Caco-2 (cell line): ENCODE results near the gene ADAMTS5. TPM values are rescaled to one million over a fixed set of nuclear protein-coding genes. Genes with fewer than 3 reads are reported as not detected.

ENCODE experiments used
- BruUV-seq: library from RNA; stranded (reverse); fragments of 400-500 nt; replicated peaks from 2 replicates; lab custom pipeline; 2021; lab: Mats Ljungman, UMichigan
- CTCF ChIA-PET: fragments of 300-600 bp; sonication (Branson Sonifier 250); formaldehyde crosslinking; loops from one replicate; lab custom pipeline; 2022; ENCODE audit warnings: antibody characterized with exemption; lab: Charles Lee
- POLR2A ChIA-PET: fragments of 300-600 bp; sonication (Branson Sonifier 250); formaldehyde crosslinking; loops from one replicate; lab custom pipeline; 2022; ENCODE audit warnings: antibody characterized with exemption; lab: Charles Lee
- DNase-seq, 2 experiments: peaks; one replicate each; pipeline versions ENCODE4 v3.0.0 to v3.0.0-alpha.2; 2020 to 2022
- H3K27me3 ChIP-seq: replicated peaks from 2 replicates; pipeline ENCODE4 v1.6.0; 2011; ENCODE audit warnings: low read length; ENCODE audit not compliant: control insufficient read depth, insufficient read depth
- H3K36me3 ChIP-seq: 2 replicates; pipeline ENCODE4 v1.5.1; 2011; ENCODE audit warnings: low read length; ENCODE audit not compliant: control insufficient read depth, insufficient read depth
- H3K4me1 ChIP-seq: fragments of 250-450 bp; sonication (Bioruptor Pico); 2 replicates; pipeline ENCODE4 v1.5.1; 2020; ENCODE audit warnings: mild to moderate bottlenecking
- H3K4me3 ChIP-seq: 2 replicates; pipeline ENCODE4 v1.5.1; 2011; ENCODE audit warnings: low read depth, mild to moderate bottlenecking, control low read depth, low read length
- H3K9me3 ChIP-seq: fragments of 250-450 bp; sonication (Bioruptor Pico); 2 replicates; pipeline ENCODE4 v1.5.1; 2020; ENCODE audit warnings: mild to moderate bottlenecking, moderate library complexity
- H3K27ac Mint-ChIP-seq: one replicate; pipeline ENCODE4 v1.8.0; 2022; ENCODE audit warnings: mixed read lengths; ENCODE audit not compliant: unreplicated experiment
- H3K27me3 Mint-ChIP-seq: one replicate; pipeline ENCODE4 v1.8.0; 2022; ENCODE audit warnings: mixed read lengths; ENCODE audit not compliant: insufficient read depth, unreplicated experiment
- H3K36me3 Mint-ChIP-seq: one replicate; pipeline ENCODE4 v1.8.0; 2022; ENCODE audit warnings: mild to moderate bottlenecking, mixed read lengths; ENCODE audit not compliant: insufficient read depth, unreplicated experiment
- H3K4me1 Mint-ChIP-seq: one replicate; pipeline ENCODE4 v1.8.0; 2022; ENCODE audit warnings: low read depth, mixed read lengths; ENCODE audit not compliant: unreplicated experiment
- H3K4me3 Mint-ChIP-seq: one replicate; pipeline ENCODE4 v1.8.0; 2022; ENCODE audit warnings: mild to moderate bottlenecking, moderate library complexity, mixed read lengths; ENCODE audit not compliant: unreplicated experiment
- H3K9me3 Mint-ChIP-seq: one replicate; pipeline ENCODE4 v1.8.0; 2022; ENCODE audit warnings: mixed read lengths; ENCODE audit not compliant: unreplicated experiment
- intact Hi-C: fragments of 100-400 bp; cut with micrococcal nuclease; formaldehyde crosslinking; loops from one replicate; pipeline ENCODE4 v1.10.0; 2022; ENCODE audit not compliant: unreplicated experiment
- total RNA-seq: library from RNA; stranded (reverse); gene quantifications from 2 replicates; pipeline ENCODE4 v1.2.3, GENCODE V29; 2022
- TF ChIP-seq, protein P1 (sequence below), 2 experiments: fragments of 200-600 bp in 1 of 2; IDR thresholded peaks; 1 replicate in 1 of 2; 2 replicates in 1 of 2; pipeline versions ENCODE4 v1.5.1 to v1.8.0; 2011 to 2022; ENCODE audit warnings: antibody characterized with exemption in 1 of 2, control low read depth in 1 of 2, inconsistent platforms in 1 of 2, low read depth in 1 of 2, low read length in 1 of 2, mild to moderate bottlenecking in 1 of 2, moderate library complexity in 1 of 2; ENCODE audit not compliant: insufficient read depth in 1 of 2, severe bottlenecking in 1 of 2, unreplicated experiment in 1 of 2

The ADAMTS5 gene
- total RNA-seq, 1 experiment from 2014 or later: not detected

DNA sequence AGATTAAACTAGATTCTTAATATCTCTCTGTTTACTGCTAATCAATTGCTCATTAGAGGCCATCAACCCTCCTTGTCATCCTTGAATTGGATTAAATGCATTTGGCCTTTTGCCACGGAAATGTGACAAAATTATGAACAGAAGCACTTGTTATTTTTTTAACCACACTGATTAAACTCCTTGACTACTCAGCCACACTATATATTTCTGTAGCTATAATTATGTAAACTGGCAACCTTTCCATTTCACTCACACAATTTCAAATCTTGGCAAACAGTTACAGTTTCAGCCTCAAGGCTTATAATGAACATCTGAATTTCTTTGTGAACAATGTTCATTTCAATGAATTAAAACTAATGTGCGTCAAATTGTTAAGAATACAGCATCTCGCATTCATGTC is 10.1 kb downstream of the ADAMTS5 start:
- CTCF ChIA-PET: no interaction called here
- BruUV-seq: no TSS peak
- DNase-seq: no peak

DNA sequence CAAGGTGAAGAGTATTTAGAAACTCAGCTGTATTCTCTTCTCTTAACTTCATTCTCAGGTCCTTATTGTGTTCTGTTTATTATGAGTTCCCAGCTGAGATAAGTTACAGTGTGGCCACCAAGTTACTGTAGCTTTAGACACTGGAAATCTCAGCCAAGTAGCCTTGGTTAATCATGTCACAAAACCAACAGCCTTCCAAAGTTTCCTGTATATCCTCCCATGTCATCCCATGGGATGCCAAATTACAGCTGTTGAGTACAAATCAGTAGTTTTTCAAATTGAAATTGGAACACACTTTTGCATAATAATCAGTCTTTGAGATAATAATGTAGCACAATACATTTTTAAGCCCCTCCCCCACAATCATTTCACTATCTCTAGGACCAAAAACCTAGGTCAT is 10.7 kb downstream of the ADAMTS5 start:
- ChIA-PET CTCF (no interaction called here), POLR2A (no interaction called here)
- H3K27ac Mint-ChIP-seq: no peak overlapping the region
- H3K9me3 Mint-ChIP-seq: no peaks in the 10 kb centered on the region
- H3K27me3 Mint-ChIP-seq: peaks cover 3% of the 10 kb centered on the region
- H3K36me3 Mint-ChIP-seq: no peaks in the 10 kb centered on the region
- no peaks in the 10 kb centered on the region for H3K4me1 Mint-ChIP-seq
- intact Hi-C loops: no loop called here
- no TSS peak for BruUV-seq
- no peaks in the 10 kb centered on the region for H3K9me3 ChIP-seq
- no peak for DNase-seq
- TF ChIP-seq, protein P1, sequence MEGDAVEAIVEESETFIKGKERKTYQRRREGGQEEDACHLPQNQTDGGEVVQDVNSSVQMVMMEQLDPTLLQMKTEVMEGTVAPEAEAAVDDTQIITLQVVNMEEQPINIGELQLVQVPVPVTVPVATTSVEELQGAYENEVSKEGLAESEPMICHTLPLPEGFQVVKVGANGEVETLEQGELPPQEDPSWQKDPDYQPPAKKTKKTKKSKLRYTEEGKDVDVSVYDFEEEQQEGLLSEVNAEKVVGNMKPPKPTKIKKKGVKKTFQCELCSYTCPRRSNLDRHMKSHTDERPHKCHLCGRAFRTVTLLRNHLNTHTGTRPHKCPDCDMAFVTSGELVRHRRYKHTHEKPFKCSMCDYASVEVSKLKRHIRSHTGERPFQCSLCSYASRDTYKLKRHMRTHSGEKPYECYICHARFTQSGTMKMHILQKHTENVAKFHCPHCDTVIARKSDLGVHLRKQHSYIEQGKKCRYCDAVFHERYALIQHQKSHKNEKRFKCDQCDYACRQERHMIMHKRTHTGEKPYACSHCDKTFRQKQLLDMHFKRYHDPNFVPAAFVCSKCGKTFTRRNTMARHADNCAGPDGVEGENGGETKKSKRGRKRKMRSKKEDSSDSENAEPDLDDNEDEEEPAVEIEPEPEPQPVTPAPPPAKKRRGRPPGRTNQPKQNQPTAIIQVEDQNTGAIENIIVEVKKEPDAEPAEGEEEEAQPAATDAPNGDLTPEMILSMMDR (IDR thresholded peaks at IDR 0.05; ENCODE audit: insufficient read depth in 1 of 2, low read depth in 1 of 2, low read length in 1 of 2, severe bottlenecking in 1 of 2, unreplicated experiment in 1 of 2): no peak
- H3K4me3 Mint-ChIP-seq: no peak overlapping the region
- H3K4me3 ChIP-seq: no peak overlapping the region
- no peaks in the 10 kb centered on the region for H3K4me1 ChIP-seq
- H3K36me3 ChIP-seq: no peaks in the 10 kb centered on the region
- H3K27me3 ChIP-seq: no peaks in the 10 kb centered on the region

More for the DNA sequence above, 10.1 kb downstream of the ADAMTS5 start:
- H3K27me3 ChIP-seq: no peaks in the 10 kb centered on the region
- intact Hi-C loops: no loop called here
- no peak overlapping the region for H3K4me3 Mint-ChIP-seq
- no peak overlapping the region for H3K4me3 ChIP-seq
- no peak overlapping the region for H3K27ac Mint-ChIP-seq
- no peaks in the 10 kb centered on the region for H3K9me3 ChIP-seq
- no peaks in the 10 kb centered on the region for H3K4me1 Mint-ChIP-seq
- no peaks in the 10 kb centered on the region for H3K4me1 ChIP-seq
- H3K36me3 ChIP-seq: no peaks in the 10 kb centered on the region
- TF ChIP-seq, protein P1 (IDR thresholded peaks at IDR 0.05; ENCODE audit: insufficient read depth in 1 of 2, low read depth in 1 of 2, low read length in 1 of 2, severe bottlenecking in 1 of 2, unreplicated experiment in 1 of 2): no peak
- H3K27me3 Mint-ChIP-seq: peaks cover 3% of the 10 kb centered on the region
- no peaks in the 10 kb centered on the region for H3K9me3 Mint-ChIP-seq
- H3K36me3 Mint-ChIP-seq: no peaks in the 10 kb centered on the region
- POLR2A ChIA-PET: no interaction called here

DNA sequence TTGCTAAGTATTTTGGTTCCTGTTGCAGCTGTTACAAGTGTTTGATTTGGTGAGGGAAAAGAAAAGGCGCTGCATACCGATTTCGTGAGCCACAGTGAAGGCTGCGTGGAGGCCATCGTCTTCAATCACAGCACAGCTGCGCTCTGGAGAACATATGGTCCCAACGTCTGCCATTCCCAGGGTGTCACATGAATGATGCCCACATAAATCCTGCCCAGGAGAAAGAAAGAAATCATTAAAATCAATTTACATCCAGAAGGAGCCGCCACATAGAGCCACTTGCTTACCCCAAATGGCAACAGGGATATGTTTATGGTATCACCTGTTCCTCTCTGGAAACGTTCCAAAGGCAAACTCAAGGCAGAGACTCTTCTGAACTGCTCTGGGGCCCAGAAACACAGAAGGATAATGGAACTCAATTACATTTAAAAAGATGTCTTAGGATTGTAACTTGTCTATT is 12.2 kb downstream of the ADAMTS5 start:
- no peaks in the 10 kb centered on the region for H3K9me3 Mint-ChIP-seq
- no TSS peak for BruUV-seq
- TF ChIP-seq, protein P1 (IDR thresholded peaks at IDR 0.05; ENCODE audit: insufficient read depth in 1 of 2, low read depth in 1 of 2, low read length in 1 of 2, severe bottlenecking in 1 of 2, unreplicated experiment in 1 of 2): no peak
- peaks cover 3% of the 10 kb centered on the region for H3K27me3 Mint-ChIP-seq
- H3K4me1 ChIP-seq: no peaks in the 10 kb centered on the region
- intact Hi-C loops: no loop called here
- no peaks in the 10 kb centered on the region for H3K4me1 Mint-ChIP-seq
- no peak overlapping the region for H3K4me3 ChIP-seq
- H3K27me3 ChIP-seq: no peaks in the 10 kb centered on the region; the same call in 1 of the 2 replicates
- ChIA-PET POLR2A (no interaction called here), CTCF (no interaction called here)
- no peaks in the 10 kb centered on the region for H3K36me3 ChIP-seq
- H3K36me3 Mint-ChIP-seq: no peaks in the 10 kb centered on the region
- no peak overlapping the region for H3K27ac Mint-ChIP-seq
- H3K4me3 Mint-ChIP-seq: no peak overlapping the region
- no peaks in the 10 kb centered on the region for H3K9me3 ChIP-seq
- no peak for DNase-seq
